Muscle layer of duodenum (tissue), 2 donors: Measurements from ENCODE around the gene MRPS14.
"Not testable (repeated sequence)": the region's sequence is repeated elsewhere in the genome, so short reads cannot be mapped to it uniquely, and the experiment has no call there.

ENCODE experiments used
- H3K27ac ChIP-seq: one replicate; pipeline ENCODE4 v1.7.0; 2013; ENCODE audit warnings: mild to moderate bottlenecking, low read length
- H3K27me3 ChIP-seq: one replicate; pipeline ENCODE4 v1.7.0; 2013; ENCODE audit warnings: low read depth, mild to moderate bottlenecking, control low read depth, low read length
- H3K36me3 ChIP-seq, 2 donors: one replicate each; pipeline ENCODE4 v1.7.0; 2013; ENCODE audit warnings: low read length in 2 of 2, control low read depth in 1 of 2, mild to moderate bottlenecking in 1 of 2; ENCODE audit not compliant: insufficient read depth in 2 of 2, control insufficient read depth in 1 of 2
- H3K4me1 ChIP-seq, 2 donors: one replicate each; pipeline ENCODE4 v1.7.0; 2013; ENCODE audit warnings: low read length in 2 of 2, mild to moderate bottlenecking in 2 of 2, control low read depth in 1 of 2, moderate library complexity in 1 of 2; ENCODE audit not compliant: insufficient read depth in 2 of 2, control insufficient read depth in 1 of 2
- H3K4me3 ChIP-seq, 2 donors: one replicate each; pipeline ENCODE4 v1.7.0; 2013; ENCODE audit warnings: low read length in 2 of 2, low read depth in 1 of 2, mild to moderate bottlenecking in 1 of 2
- H3K9me3 ChIP-seq, 2 donors: one replicate each; pipeline ENCODE4 v1.7.0; 2013; ENCODE audit warnings: low read length in 2 of 2, control low read depth in 1 of 2, mild to moderate bottlenecking in 1 of 2; ENCODE audit not compliant: control insufficient read depth in 1 of 2
- donor health status: healthy.

Gene MRPS14

GRCh38 chr1:175045097-175045496 lies 21.9 kb upstream of the MRPS14 start:
- H3K4me3 ChIP-seq = no peak overlapping the region

DNA sequence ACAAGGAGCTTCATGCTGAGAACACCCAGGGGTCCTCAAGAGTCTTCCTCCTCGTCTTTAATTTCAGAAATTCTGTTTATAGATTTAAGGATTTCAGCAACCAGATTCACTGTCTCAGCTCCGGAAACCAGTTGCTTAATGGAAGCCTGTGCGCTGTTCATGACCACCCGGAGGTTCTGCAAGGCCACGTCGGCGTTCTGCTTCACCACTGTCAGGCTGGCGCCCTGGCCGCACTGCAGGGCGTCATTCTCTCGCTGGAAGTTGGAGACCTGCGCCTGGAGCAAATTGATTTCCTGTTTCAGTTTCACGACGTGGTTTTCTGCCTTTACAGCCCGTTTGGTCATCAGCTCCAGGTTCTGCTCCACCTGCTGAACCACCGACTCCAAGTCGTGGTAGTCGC lies 21.4 kb upstream of the MRPS14 start:
- H3K36me3 ChIP-seq, H3K27ac ChIP-seq, H3K4me1 ChIP-seq, H3K9me3 ChIP-seq, H3K4me3 ChIP-seq, H3K27me3 ChIP-seq: not testable (repeated sequence)

More at GRCh38 chr1:175045097-175045496, 21.9 kb upstream of the MRPS14 start:
- no peak overlapping the region for H3K27ac ChIP-seq
- H3K27me3 ChIP-seq = no peaks in the 10 kb centered on the region
- H3K4me1 ChIP-seq = no peaks in the 10 kb centered on the region
- no peaks in the 10 kb centered on the region for H3K36me3 ChIP-seq
- no peaks in the 10 kb centered on the region for H3K9me3 ChIP-seq

DNA sequence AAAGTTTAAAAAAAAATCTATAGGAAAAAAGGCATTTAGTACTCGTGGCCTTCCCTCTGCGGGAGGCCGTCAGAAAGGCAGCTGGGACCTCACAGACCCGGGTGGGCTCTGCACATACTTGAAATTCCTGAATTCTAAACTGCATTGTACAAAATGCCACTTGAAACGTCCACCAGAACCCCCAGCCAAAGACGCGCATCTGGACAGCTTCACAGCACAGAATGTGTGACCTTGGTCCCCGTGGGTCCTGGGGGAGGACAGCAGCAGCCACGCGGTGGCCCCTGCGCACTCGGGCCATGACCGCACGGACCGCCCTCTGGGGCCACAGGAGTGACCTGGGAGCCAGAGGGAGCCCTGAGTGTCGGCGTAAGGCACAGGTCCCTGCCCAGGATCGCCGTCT lies 20.6 kb upstream of the MRPS14 start:
- no peak overlapping the region for H3K4me3 ChIP-seq
- H3K27me3 ChIP-seq = no peaks in the 10 kb centered on the region
- no peaks in the 10 kb centered on the region for H3K9me3 ChIP-seq
- H3K4me1 ChIP-seq = no peaks in the 10 kb centered on the region
- no peak overlapping the region for H3K27ac ChIP-seq
- no peaks in the 10 kb centered on the region for H3K36me3 ChIP-seq

- H3K27me3 ChIP-seq = no peaks in the 10 kb centered on the region
- no peak overlapping the region for H3K4me3 ChIP-seq
- no peaks in the 10 kb centered on the region for H3K9me3 ChIP-seq
- H3K36me3 ChIP-seq = no peaks in the 10 kb centered on the region
- H3K27ac ChIP-seq = no peak overlapping the region
- H3K4me1 ChIP-seq = no peaks in the 10 kb centered on the region
Observed at GRCh38 chr1:175042650-175043049, 19.4 kb upstream of the MRPS14 start.

- H3K36me3 ChIP-seq = no peaks in the 10 kb centered on the region
- no peak overlapping the region for H3K4me3 ChIP-seq
- H3K27me3 ChIP-seq = no peaks in the 10 kb centered on the region
- no peak overlapping the region for H3K27ac ChIP-seq
- H3K9me3 ChIP-seq = no peaks in the 10 kb centered on the region
- no peaks in the 10 kb centered on the region for H3K4me1 ChIP-seq
Observed at GRCh38 chr1:175040324-175040879, 17.2 kb upstream of the MRPS14 start.

- Histone ChIP-seq H3K4me1 (no peaks in the 10 kb centered on the region), H3K36me3 (no peaks in the 10 kb centered on the region), H3K27me3 (no peaks in the 10 kb centered on the region), H3K9me3 (no peaks in the 10 kb centered on the region), H3K27ac (no peak overlapping the region), H3K4me3 (no peak overlapping the region)
Observed at GRCh38 chr1:175037416-175037815, 14.2 kb upstream of the MRPS14 start.

- Histone ChIP-seq H3K4me3 (no peak overlapping the region), H3K27ac (no peak overlapping the region), H3K4me1 (no peaks in the 10 kb centered on the region), H3K36me3 (no peaks in the 10 kb centered on the region), H3K9me3 (no peaks in the 10 kb centered on the region), H3K27me3 (no peaks in the 10 kb centered on the region)
Observed at GRCh38 chr1:175036476-175036875, 13.3 kb upstream of the MRPS14 start.

DNA sequence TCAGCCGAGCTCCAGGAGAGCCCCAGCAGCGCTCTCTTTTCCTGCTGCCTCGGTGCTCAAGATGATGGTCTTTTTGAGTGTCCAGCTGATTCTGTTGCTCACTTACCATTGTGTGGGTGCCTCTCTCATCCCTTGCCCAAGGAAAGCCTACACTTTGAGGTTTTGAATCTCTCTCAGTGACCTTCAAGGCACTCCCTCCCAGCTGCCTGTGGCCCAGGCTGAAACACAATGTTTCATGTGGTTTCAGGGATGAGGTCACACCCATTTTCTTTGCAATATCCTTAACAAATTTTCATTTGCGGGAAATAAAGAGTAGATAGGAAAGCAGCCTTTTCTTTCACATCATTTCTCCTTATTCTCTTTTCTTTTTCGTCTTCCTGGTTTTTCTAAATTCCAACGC lies 12.6 kb upstream of the MRPS14 start:
- H3K9me3 ChIP-seq = no peaks in the 10 kb centered on the region
- H3K4me1 ChIP-seq = no peaks in the 10 kb centered on the region
- no peak overlapping the region for H3K27ac ChIP-seq
- H3K4me3 ChIP-seq = no peak overlapping the region
- H3K27me3 ChIP-seq = no peaks in the 10 kb centered on the region
- H3K36me3 ChIP-seq = no peaks in the 10 kb centered on the region

GRCh38 chr1:175034775-175035174 lies 11.6 kb upstream of the MRPS14 start:
- Histone ChIP-seq H3K27ac (no peak overlapping the region), H3K27me3 (no peaks in the 10 kb centered on the region), H3K36me3 (no peaks in the 10 kb centered on the region), H3K4me1 (no peaks in the 10 kb centered on the region), H3K4me3 (no peak overlapping the region), H3K9me3 (no peaks in the 10 kb centered on the region)

DNA sequence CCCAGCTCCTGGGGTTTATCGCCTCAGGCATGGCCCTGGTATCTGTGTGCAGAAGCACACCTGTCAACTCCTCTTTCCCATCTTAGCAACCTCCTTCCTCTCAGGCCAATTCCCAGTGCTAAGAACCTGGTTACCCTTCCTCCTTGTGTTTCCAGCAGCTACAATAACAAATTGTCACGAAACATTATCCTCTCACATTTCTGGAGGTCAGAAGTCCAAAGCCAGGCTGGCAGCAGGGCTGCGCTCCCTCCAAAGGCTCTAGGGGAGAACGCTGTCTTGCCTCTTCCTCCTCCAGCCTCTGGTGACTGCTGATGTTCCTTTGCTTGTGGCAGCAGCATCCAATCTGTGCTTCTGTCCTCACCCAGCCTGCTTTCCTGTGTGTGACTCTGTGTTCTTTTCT lies 10.7 kb upstream of the MRPS14 start:
- Histone ChIP-seq H3K27me3 (no peaks in the 10 kb centered on the region), H3K4me1 (no peaks in the 10 kb centered on the region), H3K9me3 (no peaks in the 10 kb centered on the region), H3K4me3 (no peak overlapping the region), H3K36me3 (no peaks in the 10 kb centered on the region), H3K27ac (no peak overlapping the region)

- Histone ChIP-seq H3K4me1 (peaks cover 0 to 11% of the 10 kb centered on the region in 2 donors), H3K27ac (no peak overlapping the region), H3K36me3 (no peaks in the 10 kb centered on the region), H3K27me3 (no peaks in the 10 kb centered on the region), H3K4me3 (no peak overlapping the region), H3K9me3 (no peaks in the 10 kb centered on the region)
Observed at GRCh38 chr1:175024773-175025172, 1.5 kb upstream of the MRPS14 start.

- H3K9me3 ChIP-seq, H3K27me3 ChIP-seq, H3K36me3 ChIP-seq: not testable (repeated sequence)
- H3K27ac ChIP-seq = peak overlapping the region; percentile 87
- H3K4me1 ChIP-seq = peaks cover 0 to 11% of the 10 kb centered on the region in 2 donors
- H3K4me3 ChIP-seq = peak overlapping the region; percentile 90 to 99
Observed at GRCh38 chr1:175023922-175024242, 657 bp upstream of the MRPS14 start.
